GM21825 (cell line): Measurements from ENCODE around the gene NCOA3.

ENCODE experiments used
- ATAC-seq: cut with Tn5 transposase; IDR thresholded peaks from one replicate; pipeline ENCODE4 v1.9.1; 2021; ENCODE audit warnings: mild to moderate bottlenecking, moderate library complexity; ENCODE audit not compliant: unreplicated experiment

The NCOA3 gene

DNA sequence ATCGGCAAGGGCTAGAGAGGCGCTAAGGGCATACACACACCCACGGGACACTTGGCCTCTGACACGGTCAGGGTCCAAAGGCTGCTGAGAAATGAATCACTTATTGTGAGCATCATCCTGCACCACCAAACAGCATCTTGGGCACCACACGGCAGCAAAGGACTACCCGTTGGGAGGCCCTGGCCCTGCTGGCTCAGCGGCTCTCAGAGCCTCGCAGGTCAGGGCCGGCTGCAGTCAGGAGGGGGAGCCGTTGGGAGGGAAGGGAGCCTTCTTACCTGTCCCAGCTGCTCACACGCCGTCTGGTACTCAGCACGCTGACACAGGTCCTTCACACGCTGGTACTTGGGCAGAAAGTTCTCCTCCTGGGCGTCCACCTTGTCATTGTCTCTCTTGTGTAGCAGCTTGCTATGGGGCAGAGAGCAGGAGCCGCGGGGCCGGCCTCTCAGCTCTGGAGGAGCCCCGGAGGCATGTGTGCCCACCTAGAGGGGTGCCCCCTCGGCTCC, 174.6 kb downstream of the NCOA3 start:
- no peak for ATAC-seq

GRCh38 chr20:47676912-47677634, 175.4 kb downstream of the NCOA3 start:
- ATAC-seq = no peak

DNA sequence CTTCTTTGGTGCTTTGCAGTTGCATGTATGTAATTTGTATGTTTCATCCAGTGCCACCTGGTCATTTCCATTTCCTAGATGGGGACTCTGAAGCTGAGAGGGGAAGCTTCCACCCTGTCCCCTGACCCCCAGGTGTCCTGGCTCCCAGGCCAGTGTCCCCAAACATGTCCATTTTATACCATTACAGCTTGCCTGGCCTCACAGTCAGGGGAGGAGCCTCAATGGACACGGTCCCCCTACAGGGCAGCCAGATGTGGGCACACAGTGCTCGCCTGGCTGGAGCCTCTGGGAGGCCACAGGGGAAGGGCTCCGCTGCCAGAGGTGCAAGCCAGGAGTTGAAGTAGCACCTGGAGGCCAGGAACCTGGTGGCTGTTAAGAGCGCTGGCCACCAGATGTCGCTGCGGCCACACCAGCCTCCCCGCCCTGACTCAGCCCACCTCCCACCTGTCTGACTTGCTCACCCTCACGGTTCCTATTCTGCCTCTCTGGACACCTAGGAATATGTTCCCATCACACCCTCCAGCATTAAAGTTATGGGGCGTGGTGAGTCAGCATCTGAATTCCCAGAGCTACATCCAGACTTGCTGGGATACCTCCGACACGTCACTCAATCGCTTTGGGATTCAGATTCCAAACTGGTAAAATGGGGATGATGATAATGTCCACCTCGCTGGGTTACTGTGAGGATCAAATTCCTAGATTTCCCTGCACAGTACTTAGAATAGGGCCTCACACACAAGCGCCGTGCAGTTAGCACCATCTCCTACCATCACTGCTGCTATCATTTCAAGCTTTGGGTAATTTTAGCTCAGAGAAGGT, 176.2 kb downstream of the NCOA3 start:
- ATAC-seq = no peak

- no peak for ATAC-seq
Observed at GRCh38 chr20:47678536-47678935, 176.8 kb downstream of the NCOA3 start.

- no peak for ATAC-seq
Observed at GRCh38 chr20:47679462-47679861, 177.8 kb downstream of the NCOA3 start.

GRCh38 chr20:47680804-47681529, 179.3 kb downstream of the NCOA3 start:
- ATAC-seq = no peak

GRCh38 chr20:47682028-47682783, 180.5 kb downstream of the NCOA3 start:
- ATAC-seq = no peak

GRCh38 chr20:47682916-47683315, 181.2 kb downstream of the NCOA3 start:
- no peak for ATAC-seq

- no peak for ATAC-seq
Observed at GRCh38 chr20:47684306-47685080, 182.8 kb downstream of the NCOA3 start.

GRCh38 chr20:47686545-47686944, 184.9 kb downstream of the NCOA3 start:
- no peak for ATAC-seq

- no peak for ATAC-seq
Observed at GRCh38 chr20:47687095-47687987, 185.7 kb downstream of the NCOA3 start.

DNA sequence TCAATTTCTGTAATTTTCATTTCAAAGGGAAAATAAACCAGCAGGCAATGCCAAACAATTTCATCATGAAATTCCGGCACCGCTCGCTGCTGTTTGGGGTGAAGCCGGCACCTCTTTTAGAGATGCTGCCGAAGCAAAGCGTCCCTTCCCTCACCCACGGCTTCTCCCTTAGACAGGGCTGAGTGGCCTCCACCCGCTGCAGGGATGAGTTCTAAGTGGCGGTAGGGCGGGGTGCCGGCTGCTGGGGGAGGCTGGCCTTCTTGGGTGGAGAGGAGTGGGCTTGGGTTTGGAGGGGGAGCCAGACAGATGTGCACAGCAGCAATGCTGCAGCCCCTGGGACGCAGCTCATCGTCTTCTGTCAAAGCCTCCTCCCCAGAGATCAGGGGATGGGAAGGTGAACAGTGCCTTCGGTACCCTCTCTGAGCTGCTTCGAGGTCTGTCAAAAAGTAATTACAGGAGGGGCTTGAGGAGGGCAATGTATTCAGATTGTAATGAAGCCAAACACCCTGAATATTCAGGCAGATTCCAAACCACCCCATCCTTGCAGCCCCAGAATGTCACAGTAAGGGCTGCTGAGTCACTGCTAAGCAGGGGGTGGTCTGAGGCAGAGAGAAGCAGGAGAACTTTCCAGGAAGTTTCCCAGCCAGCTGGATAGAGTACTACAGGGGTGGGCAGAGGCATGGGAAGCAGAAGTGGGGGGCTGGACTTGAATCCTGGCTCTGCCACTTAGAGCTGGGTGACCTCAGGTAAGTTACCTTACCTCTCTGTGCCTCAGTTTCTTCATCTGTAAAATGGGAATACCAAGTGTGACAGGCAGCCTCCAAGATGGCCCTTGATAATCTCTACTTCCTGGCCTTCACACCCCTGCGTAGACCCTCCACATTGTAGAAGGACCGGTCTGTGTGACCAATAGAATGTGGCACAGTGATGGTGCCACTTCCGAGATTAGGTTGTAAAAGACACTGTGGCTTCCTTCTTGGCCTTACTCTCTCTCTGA, 187.0 kb downstream of the NCOA3 start:
- ATAC-seq = no peak

- ATAC-seq = no peak
Observed at GRCh38 chr20:47689731-47690130, 188.0 kb downstream of the NCOA3 start.

DNA sequence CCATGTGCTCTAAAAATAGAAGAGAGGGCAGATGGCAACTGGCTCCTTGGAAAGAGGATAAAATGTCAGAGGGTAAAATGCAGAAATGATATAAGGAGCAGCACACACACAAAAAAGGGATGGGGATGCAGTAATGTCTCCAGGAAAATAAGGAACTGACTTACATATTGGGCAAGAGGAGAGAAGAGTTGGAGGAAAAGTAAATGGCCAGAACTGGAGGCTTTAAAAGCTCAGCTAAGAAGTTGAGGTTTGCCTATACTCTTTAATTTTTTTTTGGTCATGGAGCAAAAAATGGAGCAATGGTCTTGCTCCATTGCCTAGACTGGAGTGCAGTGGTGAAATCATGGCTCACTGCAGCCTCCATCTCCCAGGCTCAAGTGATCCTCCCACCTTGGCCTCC, 189.9 kb downstream of the NCOA3 start:
- no peak for ATAC-seq

DNA sequence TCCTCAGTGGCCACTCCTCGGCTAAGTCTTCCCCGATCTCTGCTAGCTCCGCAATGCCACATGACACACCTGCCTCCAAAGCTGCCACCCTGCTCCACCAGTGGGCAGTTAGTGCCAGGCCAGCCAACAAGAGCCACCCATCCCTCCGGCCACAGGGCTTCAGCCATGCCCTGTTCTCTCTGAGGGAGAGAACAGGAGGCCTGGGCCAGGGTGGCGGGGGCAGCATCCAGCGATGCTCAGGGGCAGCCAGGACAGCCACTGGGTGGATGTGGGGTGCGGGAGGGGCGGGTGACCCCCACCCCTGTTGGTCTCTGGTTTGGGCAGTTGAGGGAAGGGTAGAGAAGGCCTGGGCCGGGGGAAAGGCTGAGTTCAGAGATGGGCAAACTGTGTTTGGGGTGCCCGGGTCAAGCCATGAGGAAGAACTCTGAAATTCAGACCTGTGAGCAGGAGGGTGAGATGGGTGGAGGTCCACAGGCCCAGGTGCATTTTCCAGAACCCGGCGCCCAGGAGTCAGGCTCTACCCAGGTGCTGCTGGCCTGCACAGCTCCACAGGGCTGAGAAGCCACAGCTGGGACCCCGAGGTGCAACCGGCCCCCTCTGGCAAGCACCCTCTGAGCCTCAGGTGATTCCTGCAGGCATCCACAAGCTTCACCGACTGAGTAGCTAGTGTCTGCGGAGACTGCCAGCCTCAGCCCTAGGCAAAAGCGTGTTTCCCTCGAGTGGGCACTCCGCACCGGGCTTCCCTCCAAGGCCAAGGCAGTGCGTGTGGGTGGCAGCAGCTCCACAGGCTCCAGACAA, 192.5 kb downstream of the NCOA3 start:
- ATAC-seq = no peak

- no peak for ATAC-seq
Observed at GRCh38 chr20:47696856-47697255, 195.2 kb downstream of the NCOA3 start.

GRCh38 chr20:47698142-47698541, 196.5 kb downstream of the NCOA3 start:
- ATAC-seq = no peak
